Measurements from ENCODE around the gene INTS11. TPM values are rescaled to one million over a fixed set of nuclear protein-coding genes. Genes with fewer than 3 reads are reported as not detected.

The INTS11 gene
- total and polyA plus RNA-seq, 2 of the 13 experiments (the other 11 are each of a cell fraction or from before 2014, with no cell fraction given) = 52.8 to 94.8 TPM

DNA sequence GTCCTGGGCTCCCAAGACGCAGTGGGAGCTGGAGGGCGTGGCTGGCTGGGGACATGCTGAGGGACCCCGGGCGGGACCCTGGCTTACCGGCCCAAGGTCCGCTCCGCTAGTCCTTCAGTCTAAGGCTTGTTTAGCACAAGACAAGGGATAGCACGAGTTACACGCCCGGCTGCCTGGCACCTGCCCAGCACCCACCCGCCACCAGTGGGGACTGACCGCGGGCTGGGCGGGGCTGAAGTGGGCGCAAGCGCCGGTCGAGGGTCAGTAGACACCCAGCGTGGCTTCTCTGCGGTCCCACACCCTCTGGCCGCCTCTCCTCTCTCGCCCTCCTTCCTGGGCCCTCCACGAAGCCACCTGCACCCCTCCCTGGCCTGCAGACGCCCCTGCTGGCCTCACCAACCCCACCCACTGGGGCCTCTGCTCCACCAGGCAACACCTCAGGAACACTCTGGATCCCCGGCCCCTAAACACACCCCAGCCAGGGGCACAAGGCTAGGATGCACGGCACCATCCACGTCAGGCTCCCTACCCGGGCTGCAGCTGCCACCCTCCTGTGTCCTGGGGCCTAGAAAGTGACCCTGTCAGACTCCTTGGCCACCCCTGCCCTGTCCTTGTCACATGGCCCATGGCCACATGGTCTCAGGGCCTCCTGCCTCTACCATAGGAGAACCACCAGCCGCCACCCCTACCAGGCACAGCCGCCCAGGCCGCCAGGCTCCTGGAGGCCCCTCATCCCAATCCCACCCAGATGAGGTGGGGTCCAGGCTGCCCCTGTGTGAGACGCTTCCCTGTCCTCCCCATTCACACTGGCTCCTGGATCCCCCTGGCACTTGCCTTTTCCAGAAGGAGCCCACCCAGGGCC, 12.7 kb upstream of the INTS11 start:
- FAIRE-seq (no peak), DNase-seq (ENCODE audit: low spot score) (no peak), ATAC-seq (no peak)
- H2AFZ ChIP-seq (ENCODE audit: low read length) = no peak overlapping the region
- no peak overlapping the region for H3K27ac ChIP-seq (ENCODE audit: extremely low read length, insufficient read depth, low read length)
- no peaks in the 10 kb centered on the region for H3K79me2 ChIP-seq (ENCODE audit: insufficient read depth, low read length)
- peaks cover 13 to 26% of the 10 kb centered on the region in 2 experiments for H3K36me3 ChIP-seq (replicated peaks in 1 of 2; ENCODE audit: control insufficient read depth in 1 of 2, insufficient read depth in 2 of 2, low read length in 2 of 2)
- no peaks in the 10 kb centered on the region for H3K9me3 ChIP-seq (ENCODE audit: low read length)
- no peak overlapping the region for H3K4me3 ChIP-seq (replicated peaks in 1 of 3; ENCODE audit: insufficient read depth in 1 of 3, low read depth in 2 of 3, low read length in 3 of 3)
- H4K20me1 ChIP-seq (ENCODE audit: insufficient read depth, low read length) = peaks cover 7% of the 10 kb centered on the region; the same call in 1 of the 2 replicates
- H3K4me2 ChIP-seq (ENCODE audit: low read depth, low read length) = no peak overlapping the region
- in situ Hi-C loops (cut with HindIII; ENCODE audit: extremely low pct_ligation_motif_present, low pct_unique_long_range_greater_than_20kb) = no loop called here
- no peaks in the 10 kb centered on the region; the same call in 1 of the 2 replicates for H3K4me1 ChIP-seq (ENCODE audit: insufficient read depth, low read length)
- WGBS (ENCODE audit: low lambda C conversion rate) = 96% methylated on average over 18 of the region's 32 CpGs
- ChIA-PET POLR2A (interaction anchor here (0.9 to 3.9 kb wide), 4 partner anchors 11 to 62 kb away, joined by 3 to 12 read pairs (median 4); partner anchors contain the start of genes AURKAIP1, CCNL2 and DVL1), CTCF (ENCODE audit: low intra/inter-chr PET ratio, low total read pairs) (no interaction called here)
- peak; percentile 45; the same call in 1 of the 2 replicates for TF ChIP-seq RBFOX2 (IDR thresholded peaks at IDR 0.05; ENCODE audit: low read depth, low read length)
- TF ChIP-seq, protein P1, sequence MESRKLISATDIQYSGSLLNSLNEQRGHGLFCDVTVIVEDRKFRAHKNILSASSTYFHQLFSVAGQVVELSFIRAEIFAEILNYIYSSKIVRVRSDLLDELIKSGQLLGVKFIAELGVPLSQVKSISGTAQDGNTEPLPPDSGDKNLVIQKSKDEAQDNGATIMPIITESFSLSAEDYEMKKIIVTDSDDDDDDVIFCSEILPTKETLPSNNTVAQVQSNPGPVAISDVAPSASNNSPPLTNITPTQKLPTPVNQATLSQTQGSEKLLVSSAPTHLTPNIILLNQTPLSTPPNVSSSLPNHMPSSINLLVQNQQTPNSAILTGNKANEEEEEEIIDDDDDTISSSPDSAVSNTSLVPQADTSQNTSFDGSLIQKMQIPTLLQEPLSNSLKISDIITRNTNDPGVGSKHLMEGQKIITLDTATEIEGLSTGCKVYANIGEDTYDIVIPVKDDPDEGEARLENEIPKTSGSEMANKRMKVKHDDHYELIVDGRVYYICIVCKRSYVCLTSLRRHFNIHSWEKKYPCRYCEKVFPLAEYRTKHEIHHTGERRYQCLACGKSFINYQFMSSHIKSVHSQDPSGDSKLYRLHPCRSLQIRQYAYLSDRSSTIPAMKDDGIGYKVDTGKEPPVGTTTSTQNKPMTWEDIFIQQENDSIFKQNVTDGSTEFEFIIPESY (CRISPR knock-in tag; IDR thresholded peaks at IDR 0.05) = peak; percentile 88
- no peak for TF ChIP-seq TARDBP (CRISPR knock-in tag; IDR thresholded peaks at IDR 0.05)
- TF ChIP-seq AGO2 (optimal IDR thresholded peaks at IDR 0.05; ENCODE audit: low read depth, low read length) = peak; percentile 50
- no peak for TF ChIP-seq MBD4 (IDR thresholded peaks at IDR 0.05; ENCODE audit: borderline replicate concordance, low read length)
- TF ChIP-seq TOE1 (CRISPR knock-in tag; IDR thresholded peaks at IDR 0.05) = no peak
- TF ChIP-seq, protein P2, sequence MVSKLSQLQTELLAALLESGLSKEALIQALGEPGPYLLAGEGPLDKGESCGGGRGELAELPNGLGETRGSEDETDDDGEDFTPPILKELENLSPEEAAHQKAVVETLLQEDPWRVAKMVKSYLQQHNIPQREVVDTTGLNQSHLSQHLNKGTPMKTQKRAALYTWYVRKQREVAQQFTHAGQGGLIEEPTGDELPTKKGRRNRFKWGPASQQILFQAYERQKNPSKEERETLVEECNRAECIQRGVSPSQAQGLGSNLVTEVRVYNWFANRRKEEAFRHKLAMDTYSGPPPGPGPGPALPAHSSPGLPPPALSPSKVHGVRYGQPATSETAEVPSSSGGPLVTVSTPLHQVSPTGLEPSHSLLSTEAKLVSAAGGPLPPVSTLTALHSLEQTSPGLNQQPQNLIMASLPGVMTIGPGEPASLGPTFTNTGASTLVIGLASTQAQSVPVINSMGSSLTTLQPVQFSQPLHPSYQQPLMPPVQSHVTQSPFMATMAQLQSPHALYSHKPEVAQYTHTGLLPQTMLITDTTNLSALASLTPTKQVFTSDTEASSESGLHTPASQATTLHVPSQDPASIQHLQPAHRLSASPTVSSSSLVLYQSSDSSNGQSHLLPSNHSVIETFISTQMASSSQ (IDR thresholded peaks at IDR 0.05; ENCODE audit: low read depth) = no peak
- TF ChIP-seq, protein P2 (CRISPR knock-in tag; IDR thresholded peaks at IDR 0.05; ENCODE audit: borderline replicate concordance) = no peak
- no TSS peak for BruUV-seq (replicated peaks)
- intact Hi-C loops (cut with micrococcal nuclease; ENCODE audit: unreplicated experiment) = no loop called here
- no peaks in the 10 kb centered on the region for H3K27me3 ChIP-seq (ENCODE audit: control insufficient read depth in 1 of 2, insufficient read depth in 2 of 2, low read length in 2 of 2)
- H3K9ac ChIP-seq (ENCODE audit: insufficient read depth, low read depth, low read length) = no peak overlapping the region
